ENCODE measurements around the gene POLR3C. TPM values are rescaled to one million over a fixed set of nuclear protein-coding genes. Genes with fewer than 3 reads are reported as not detected.

POLR3C gene
- total and polyA plus RNA-seq, 2 of the 13 experiments (the other 11 are each of a cell fraction or from before 2014, with no cell fraction given) = 15.5 to 24.3 TPM

DNA sequence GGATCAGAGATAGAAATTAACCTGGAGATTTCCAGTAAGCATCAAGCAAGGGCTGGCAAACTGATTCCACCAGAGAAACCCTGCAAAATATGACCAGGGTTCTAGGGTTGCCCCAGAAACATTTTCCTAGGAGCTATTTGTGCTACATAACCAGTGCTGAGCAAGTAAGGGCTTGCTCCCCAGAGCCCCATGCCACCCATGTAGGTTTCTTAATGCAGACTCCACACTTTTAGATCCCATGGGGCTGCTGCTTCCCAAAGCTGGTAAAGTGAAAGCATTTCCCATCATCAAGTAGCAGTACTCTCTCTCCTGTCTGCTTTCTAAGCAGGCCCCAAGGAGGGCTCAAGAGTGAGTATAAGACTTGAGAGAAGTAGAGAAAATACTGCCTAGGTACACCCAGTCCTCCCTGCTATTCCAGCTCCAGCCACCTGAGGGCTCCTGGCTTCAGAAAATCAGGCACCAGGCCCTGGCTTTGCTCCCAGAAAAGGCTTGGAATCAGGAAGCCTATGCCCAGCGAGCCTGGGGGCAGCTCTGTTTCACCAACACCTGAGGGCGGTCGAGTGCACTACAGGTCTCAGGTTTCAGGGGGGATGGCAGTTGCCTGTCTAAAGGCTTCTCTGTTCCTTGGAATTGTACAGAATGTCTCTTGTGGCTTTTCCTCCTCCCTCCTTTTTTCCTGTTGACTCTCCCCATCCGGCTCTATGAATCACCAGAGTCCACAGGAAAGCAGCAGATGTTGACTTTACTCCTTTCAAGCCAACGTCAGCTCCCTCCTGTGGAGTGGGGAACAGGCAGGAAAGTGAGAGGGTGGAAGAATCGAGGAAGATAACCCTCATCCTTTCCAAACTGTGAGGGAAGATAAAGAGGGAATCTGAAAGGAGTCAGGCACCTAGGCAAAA lies 67.8 kb downstream of the POLR3C start (continued):
- TF ChIP-seq, protein P1, sequence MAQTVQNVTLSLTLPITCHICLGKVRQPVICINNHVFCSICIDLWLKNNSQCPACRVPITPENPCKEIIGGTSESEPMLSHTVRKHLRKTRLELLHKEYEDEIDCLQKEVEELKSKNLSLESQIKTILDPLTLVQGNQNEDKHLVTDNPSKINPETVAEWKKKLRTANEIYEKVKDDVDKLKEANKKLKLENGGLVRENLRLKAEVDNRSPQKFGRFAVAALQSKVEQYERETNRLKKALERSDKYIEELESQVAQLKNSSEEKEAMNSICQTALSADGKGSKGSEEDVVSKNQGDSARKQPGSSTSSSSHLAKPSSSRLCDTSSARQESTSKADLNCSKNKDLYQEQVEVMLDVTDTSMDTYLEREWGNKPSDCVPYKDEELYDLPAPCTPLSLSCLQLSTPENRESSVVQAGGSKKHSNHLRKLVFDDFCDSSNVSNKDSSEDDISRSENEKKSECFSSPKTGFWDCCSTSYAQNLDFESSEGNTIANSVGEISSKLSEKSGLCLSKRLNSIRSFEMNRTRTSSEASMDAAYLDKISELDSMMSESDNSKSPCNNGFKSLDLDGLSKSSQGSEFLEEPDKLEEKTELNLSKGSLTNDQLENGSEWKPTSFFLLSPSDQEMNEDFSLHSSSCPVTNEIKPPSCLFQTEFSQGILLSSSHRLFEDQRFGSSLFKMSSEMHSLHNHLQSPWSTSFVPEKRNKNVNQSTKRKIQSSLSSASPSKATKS (CRISPR knock-in tag; IDR thresholded peaks at IDR 0.05) = no peak
- TF ChIP-seq, protein P2, sequence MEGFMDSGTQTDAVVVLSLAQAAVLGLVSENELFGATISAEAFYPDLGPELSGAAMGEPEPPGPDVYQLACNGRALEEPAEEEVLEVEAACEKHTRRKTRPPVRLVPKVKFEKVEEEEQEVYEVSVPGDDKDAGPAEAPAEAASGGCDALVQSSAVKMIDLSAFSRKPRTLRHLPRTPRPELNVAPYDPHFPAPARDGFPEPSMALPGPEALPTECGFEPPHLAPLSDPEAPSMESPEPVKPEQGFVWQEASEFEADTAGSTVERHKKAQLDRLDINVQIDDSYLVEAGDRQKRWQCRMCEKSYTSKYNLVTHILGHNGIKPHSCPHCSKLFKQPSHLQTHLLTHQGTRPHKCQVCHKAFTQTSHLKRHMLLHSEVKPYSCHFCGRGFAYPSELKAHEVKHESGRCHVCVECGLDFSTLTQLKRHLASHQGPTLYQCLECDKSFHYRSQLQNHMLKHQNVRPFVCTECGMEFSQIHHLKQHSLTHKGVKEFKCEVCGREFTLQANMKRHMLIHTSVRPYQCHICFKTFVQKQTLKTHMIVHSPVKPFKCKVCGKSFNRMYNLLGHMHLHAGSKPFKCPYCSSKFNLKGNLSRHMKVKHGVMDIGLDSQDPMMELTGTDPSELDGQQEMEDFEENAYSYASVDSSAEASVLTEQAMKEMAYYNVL (CRISPR knock-in tag; IDR thresholded peaks at IDR 0.05; ENCODE audit: borderline replicate concordance) = peak; percentile 98
- TF ChIP-seq, protein P3, sequence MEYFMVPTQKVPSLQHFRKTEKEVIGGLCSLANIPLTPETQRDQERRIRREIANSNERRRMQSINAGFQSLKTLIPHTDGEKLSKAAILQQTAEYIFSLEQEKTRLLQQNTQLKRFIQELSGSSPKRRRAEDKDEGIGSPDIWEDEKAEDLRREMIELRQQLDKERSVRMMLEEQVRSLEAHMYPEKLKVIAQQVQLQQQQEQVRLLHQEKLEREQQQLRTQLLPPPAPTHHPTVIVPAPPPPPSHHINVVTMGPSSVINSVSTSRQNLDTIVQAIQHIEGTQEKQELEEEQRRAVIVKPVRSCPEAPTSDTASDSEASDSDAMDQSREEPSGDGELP (IDR thresholded peaks at IDR 0.05; ENCODE audit: borderline replicate concordance, low read depth) = peak; percentile 57; the same call in 1 of the 2 replicates
- TF ChIP-seq YEATS4 (CRISPR knock-in tag; IDR thresholded peaks at IDR 0.05; ENCODE audit: borderline replicate concordance) = peak; percentile 57; the same call in 1 of the 2 replicates
- peak; percentile 63; the same call in 1 of the 2 replicates for TF ChIP-seq ZMYM3 (CRISPR knock-in tag; IDR thresholded peaks at IDR 0.05)
- 0 out of 2 replicates have a peak, but pooled peaks have one; percentile 21 for TF ChIP-seq ARID2 (CRISPR knock-in tag; IDR thresholded peaks at IDR 0.05; ENCODE audit: borderline replicate concordance)
- TF ChIP-seq, protein P4, sequence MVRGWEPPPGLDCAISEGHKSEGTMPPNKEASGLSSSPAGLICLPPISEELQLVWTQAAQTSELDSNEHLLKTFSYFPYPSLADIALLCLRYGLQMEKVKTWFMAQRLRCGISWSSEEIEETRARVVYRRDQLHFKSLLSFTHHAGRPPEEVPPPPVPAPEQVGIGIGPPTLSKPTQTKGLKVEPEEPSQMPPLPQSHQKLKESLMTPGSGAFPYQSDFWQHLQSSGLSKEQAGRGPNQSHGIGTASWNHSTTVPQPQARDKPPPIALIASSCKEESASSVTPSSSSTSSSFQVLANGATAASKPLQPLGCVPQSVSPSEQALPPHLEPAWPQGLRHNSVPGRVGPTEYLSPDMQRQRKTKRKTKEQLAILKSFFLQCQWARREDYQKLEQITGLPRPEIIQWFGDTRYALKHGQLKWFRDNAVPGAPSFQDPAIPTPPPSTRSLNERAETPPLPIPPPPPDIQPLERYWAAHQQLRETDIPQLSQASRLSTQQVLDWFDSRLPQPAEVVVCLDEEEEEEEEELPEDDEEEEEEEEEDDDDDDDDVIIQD (CRISPR knock-in tag; IDR thresholded peaks at IDR 0.05; ENCODE audit: low read depth) = peak; percentile 80; the same call in 1 of the 2 replicates
- peak; percentile 96 for TF ChIP-seq SMC3 (IDR thresholded peaks at IDR 0.05; ENCODE audit: low read length)
- TF ChIP-seq, protein P5, sequence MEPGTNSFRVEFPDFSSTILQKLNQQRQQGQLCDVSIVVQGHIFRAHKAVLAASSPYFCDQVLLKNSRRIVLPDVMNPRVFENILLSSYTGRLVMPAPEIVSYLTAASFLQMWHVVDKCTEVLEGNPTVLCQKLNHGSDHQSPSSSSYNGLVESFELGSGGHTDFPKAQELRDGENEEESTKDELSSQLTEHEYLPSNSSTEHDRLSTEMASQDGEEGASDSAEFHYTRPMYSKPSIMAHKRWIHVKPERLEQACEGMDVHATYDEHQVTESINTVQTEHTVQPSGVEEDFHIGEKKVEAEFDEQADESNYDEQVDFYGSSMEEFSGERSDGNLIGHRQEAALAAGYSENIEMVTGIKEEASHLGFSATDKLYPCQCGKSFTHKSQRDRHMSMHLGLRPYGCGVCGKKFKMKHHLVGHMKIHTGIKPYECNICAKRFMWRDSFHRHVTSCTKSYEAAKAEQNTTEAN (CRISPR knock-in tag; conservative IDR thresholded peaks at IDR 0.05) = peak; percentile 80; the same call in 1 of the 2 replicates
- TF ChIP-seq RFX5 (IDR thresholded peaks at IDR 0.05; ENCODE audit: low read depth, low read length) = 0 out of 2 replicates have a peak, but pooled peaks have one; percentile 7
- peak; percentile 86 for TF ChIP-seq RXRB (CRISPR knock-in tag; IDR thresholded peaks at IDR 0.05; ENCODE audit: borderline replicate concordance)
- TF ChIP-seq, protein P6, sequence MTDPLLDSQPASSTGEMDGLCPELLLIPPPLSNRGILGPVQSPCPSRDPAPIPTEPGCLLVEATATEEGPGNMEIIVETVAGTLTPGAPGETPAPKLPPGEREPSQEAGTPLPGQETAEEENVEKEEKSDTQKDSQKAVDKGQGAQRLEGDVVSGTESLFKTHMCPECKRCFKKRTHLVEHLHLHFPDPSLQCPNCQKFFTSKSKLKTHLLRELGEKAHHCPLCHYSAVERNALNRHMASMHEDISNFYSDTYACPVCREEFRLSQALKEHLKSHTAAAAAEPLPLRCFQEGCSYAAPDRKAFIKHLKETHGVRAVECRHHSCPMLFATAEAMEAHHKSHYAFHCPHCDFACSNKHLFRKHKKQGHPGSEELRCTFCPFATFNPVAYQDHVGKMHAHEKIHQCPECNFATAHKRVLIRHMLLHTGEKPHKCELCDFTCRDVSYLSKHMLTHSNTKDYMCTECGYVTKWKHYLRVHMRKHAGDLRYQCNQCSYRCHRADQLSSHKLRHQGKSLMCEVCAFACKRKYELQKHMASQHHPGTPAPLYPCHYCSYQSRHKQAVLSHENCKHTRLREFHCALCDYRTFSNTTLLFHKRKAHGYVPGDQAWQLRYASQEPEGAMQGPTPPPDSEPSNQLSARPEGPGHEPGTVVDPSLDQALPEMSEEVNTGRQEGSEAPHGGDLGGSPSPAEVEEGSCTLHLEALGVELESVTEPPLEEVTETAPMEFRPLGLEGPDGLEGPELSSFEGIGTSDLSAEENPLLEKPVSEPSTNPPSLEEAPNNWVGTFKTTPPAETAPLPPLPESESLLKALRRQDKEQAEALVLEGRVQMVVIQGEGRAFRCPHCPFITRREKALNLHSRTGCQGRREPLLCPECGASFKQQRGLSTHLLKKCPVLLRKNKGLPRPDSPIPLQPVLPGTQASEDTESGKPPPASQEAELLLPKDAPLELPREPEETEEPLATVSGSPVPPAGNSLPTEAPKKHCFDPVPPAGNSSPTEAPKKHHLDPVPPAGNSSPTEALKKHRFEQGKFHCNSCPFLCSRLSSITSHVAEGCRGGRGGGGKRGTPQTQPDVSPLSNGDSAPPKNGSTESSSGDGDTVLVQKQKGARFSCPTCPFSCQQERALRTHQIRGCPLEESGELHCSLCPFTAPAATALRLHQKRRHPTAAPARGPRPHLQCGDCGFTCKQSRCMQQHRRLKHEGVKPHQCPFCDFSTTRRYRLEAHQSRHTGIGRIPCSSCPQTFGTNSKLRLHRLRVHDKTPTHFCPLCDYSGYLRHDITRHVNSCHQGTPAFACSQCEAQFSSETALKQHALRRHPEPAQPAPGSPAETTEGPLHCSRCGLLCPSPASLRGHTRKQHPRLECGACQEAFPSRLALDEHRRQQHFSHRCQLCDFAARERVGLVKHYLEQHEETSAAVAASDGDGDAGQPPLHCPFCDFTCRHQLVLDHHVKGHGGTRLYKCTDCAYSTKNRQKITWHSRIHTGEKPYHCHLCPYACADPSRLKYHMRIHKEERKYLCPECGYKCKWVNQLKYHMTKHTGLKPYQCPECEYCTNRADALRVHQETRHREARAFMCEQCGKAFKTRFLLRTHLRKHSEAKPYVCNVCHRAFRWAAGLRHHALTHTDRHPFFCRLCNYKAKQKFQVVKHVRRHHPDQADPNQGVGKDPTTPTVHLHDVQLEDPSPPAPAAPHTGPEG (CRISPR knock-in tag; IDR thresholded peaks at IDR 0.05) = peak; percentile 80
- TF ChIP-seq TAF1 (CRISPR knock-in tag; IDR thresholded peaks at IDR 0.05) = peak; percentile 25; the same call in 1 of the 2 replicates
